COLO668 (cell line): ENCODE measurements around the gene PSKH1.
"Not testable (repeated sequence)": the region's sequence is repeated elsewhere in the genome, so short reads cannot be mapped to it uniquely, and the experiment has no call there.

ENCODE experiments used
- DNase-seq: peaks from one replicate; lab custom pipeline; 2025; ENCODE audit not compliant: unreplicated experiment; lab: John Stamatoyannopoulos, UW

PSKH1 gene

DNA sequence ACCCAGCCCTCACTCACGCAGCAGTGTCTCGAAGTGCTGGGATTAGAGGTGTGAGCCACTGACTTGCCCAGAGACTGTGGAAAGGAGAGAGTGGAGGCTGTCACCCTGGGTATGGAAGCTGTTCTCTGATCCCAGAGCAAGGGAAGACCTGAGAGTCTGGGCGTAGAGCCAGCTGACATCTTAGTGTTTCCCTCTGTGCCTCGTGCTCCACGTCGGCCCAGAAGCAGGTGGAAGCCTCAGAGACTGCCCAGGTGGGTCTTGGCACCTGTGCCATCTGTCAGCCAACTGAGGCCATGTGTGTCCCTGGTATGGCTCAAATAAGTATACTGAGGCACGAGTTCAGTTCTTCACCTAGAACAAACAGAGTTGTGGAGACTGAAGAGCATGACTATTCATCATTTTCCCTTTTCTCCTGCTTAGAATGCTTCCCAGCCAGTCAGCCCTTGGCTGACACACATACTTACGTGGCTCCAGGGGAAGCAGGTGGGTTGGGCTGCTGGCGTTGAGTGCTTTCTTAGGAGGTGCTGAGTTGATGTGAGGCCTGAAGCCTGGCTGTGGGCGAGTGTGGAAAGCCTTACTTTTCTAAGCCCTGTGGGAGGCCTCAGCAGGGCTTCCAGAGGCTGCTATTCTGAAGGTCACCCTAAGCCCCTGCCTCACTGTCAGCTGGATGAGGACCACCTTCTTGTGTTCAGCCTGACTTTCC is 30.5 kb downstream of the PSKH1 start:
- DNase-seq, result peak; percentile 14

DNA sequence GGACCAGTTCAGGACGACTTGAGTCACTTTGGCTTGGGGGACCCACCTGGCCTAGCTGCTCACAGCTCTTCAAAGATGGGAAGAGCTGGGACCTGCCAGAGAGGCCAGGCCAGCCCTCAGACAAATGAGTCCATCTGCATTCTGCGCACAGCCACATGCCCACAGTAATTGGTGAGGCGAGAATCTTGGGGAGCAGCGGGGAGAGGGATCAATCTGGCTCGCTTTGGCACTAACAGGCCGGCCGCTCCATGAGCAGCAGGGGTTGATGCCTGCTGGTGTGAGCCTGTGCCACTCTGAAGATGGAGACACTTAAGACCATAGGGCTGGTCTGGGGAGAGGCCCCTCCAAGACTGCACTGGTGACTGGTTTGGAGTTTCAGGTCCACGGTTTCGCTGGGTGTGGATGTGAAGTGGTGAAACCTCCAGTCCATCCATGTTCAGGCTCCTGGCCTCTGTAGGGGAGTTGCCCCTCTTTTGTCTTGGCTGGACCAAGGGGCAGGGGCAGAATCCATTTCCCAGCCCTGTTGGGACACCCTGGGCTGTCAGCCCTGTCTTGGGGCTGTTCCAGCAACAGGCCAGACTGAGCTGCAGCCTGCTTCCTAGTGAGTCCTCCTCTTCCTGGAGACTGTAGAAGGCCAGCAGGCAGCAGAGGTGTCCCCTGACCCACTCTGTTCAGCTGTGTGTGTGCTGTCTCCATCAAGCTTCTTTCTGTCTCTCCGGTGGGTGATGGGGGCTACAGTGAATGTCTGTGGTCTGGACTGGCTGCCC is 31.3 kb downstream of the PSKH1 start:
- DNase-seq, result no peak

GRCh38 chr16:67926181-67926750 is 33.2 kb downstream of the PSKH1 start:
- DNase-seq, result peak; percentile 84

DNA sequence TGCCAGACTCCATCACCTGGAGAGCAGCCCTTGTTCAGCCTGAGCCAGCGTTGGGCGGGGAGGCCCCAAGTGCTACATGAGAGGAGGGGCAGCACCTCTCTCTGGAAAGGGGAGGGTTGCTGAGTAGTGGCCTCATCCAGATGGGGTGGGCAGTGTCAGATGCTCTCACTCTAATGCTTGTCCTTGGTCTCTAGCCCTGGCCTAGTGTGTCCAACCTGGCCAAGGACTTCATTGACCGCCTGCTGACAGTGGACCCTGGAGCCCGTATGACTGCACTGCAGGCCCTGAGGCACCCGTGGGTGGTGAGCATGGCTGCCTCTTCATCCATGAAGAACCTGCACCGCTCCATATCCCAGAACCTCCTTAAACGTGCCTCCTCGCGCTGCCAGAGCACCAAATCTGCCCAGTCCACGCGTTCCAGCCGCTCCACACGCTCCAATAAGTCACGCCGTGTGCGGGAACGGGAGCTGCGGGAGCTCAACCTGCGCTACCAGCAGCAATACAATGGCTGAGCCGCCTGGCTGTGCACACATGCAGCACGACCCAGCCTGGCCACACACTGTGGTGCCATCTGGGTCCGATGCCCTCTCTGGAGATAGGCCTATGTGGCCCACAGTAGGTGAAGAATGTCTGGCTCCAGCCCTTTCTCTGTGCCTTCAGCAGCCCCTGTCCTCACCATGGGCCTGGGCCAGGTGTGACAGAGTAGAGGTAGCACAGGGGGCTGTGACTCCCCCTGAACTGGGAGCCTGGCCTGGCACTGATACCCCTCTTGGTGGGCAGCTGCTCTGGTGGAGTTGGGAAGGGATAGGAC is 34.3 kb downstream of the PSKH1 start:
- no peak for DNase-seq

GRCh38 chr16:67928147-67928546 is 35.1 kb downstream of the PSKH1 start:
- no peak for DNase-seq

DNA sequence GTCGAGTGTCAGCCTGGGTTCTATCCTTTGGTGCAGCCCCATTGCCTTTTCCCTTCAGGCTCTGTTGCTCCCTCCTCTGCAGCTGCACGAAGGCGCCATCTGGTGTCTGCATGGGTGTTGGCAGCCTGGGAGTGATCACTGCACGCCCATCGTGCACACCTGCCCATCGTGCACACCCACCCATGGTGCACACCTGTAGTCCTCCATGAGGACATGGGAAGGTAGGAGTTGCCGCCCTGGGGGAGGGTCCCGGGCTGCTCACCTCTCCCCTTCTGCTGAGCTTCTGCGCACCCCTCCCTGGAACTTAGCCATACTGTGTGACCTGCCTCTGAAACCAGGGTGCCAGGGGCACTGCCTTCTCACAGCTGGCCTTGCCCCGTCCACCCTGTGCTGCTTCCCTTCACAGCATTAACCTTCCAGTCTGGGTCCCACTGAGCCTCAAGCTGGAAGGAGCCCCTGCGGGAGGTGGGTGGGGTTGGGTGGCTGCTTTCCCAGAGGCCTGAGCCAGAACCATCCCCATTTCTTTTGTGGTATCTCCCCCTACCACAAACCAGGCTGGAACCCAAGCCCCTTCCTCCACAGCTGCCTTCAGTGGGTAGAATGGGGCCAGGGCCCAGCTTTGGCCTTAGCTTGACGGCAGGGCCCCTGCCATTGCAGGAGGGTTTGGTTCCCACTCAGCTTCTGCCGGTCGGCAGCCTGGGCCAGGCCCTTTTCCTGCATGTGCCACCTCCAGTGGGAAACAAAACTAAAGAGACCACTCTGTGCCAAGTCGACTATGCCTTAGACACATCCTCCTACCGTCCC is 35.7 kb downstream of the PSKH1 start:
- peak; percentile 83 for DNase-seq

- DNase-seq, result no peak
Observed at GRCh38 chr16:67930191-67930590, 37.1 kb downstream of the PSKH1 start.

DNA sequence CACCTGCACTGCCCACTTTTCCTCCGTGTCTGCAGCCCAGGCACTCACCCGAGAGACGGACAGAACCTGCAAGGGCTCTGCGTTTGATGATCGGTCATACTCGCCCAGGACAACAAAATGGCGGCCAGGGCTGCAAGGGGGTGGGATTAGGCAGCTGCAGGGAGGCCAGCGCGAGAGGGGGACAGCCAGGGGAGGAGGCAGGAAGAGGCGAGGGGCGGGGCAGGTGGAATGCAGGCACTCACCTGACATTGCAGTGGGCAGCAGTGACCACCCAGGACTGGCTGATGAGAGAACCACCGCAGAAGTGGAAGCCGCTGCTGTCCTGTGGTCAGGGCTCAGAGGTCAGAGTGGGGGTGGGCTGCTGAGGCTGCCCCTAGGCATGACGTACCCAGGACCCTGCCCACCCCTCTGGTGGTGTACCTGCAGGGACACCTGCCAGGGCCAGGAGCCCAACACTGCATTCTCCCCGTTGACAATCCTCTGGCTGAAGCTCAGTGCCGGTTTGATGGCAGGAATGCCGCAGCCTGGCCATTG is 37.7 kb downstream of the PSKH1 start:
- no peak for DNase-seq

- no peak for DNase-seq
Observed at GRCh38 chr16:67931712-67932461, 38.8 kb downstream of the PSKH1 start, which contains the start of gene CTRL. TSS of gene CTRL (minus strand) at chr16:67931862. CDS start at chr16:67931852, 10 bp downstream.

GRCh38 chr16:67932462-67932840 is 39.4 kb downstream of the PSKH1 start:
- DNase-seq, result no peak

- DNase-seq, result no peak
Observed at GRCh38 chr16:67933805-67934204, 40.8 kb downstream of the PSKH1 start.

DNA sequence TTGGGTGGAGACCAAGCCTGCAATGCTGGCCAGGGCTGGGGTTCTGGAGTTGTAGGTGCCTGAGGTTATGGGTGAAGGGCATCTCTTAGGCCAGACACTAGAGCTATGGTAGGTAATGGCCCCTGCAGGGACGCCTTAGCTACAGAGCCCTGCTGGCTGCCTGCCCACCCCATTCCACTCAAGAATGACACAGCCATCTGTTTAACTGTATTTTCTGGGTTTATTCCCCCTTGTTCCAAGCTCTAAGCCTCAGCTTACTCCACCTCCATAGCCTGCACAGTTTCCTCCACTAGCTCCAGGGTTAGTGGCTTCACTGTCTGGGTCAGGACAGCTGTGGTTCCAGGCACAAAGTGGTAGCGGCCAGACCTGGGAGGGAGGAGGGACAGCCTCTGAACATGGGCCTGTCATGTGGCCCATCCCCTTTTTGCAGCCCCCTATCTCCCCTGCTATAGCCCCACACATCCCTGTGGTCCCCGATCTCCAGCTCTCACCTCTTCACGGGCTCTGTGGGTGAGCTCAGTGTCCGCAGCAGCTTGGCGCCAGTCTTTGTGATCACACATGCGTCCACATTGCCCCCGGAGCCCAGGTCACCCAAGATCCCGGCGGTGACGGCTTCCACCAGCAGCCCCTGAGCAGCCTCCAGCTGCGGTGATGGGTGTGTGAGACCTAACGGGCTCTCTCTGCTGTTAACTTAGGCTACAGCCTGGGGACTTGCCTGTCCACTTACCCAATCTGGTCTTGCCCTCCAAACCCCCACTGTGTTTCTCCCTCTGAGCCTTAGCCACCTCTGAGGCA is 41.4 kb downstream of the PSKH1 start:
- DNase-seq, result no peak

DNA sequence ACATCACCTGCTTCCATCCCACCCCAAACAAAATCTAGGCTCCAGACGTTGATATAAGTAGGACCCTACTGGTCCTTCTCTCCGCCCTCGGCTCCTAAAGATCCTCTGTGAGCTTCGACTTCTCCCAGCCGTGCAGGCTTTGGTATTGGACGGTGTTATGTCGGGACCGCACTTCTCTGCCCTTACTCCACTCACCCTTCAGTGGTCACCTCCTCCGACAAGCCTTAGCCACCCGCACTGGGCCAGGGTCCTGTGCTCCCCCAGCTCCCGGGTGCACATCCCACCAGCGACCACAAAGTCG is 42.0 kb downstream of the PSKH1 start:
- DNase-seq, result no peak

DNA sequence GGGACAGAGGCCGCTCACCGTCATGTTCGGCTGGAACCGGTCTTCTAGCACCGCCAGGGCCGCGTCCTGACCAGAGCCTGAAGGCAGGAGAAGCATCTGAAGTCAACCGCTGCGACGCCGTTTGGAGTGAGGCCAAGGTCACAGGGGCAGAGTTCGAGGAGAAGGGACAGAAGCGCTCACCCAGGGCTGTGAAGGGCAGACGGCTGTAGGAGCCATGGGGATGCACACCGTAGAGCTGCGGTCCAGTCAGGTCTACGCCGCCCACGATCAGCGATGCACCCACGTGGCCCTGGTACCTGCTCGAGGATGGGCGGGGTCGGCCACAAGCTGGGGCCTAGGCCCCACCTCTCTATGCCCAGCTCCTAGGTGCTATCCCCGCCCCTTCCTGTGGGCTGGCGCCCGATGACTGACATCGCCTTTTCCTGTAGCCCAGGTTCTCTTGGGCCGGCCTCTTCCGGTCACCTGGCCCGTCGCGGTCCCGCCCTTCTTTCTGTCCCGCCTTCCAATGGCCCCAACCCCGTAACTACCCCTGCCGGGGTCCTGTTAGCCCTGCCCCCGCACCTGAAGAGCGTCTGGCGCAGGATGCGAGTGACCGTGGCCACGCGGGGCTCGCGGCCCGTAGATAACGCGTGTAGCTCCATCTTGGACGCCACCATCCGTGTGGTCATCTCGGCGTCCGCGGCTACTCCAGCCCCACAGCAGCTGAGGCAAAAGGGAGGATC is 42.5 kb downstream of the PSKH1 start:
- peak; percentile 98 for DNase-seq

DNA sequence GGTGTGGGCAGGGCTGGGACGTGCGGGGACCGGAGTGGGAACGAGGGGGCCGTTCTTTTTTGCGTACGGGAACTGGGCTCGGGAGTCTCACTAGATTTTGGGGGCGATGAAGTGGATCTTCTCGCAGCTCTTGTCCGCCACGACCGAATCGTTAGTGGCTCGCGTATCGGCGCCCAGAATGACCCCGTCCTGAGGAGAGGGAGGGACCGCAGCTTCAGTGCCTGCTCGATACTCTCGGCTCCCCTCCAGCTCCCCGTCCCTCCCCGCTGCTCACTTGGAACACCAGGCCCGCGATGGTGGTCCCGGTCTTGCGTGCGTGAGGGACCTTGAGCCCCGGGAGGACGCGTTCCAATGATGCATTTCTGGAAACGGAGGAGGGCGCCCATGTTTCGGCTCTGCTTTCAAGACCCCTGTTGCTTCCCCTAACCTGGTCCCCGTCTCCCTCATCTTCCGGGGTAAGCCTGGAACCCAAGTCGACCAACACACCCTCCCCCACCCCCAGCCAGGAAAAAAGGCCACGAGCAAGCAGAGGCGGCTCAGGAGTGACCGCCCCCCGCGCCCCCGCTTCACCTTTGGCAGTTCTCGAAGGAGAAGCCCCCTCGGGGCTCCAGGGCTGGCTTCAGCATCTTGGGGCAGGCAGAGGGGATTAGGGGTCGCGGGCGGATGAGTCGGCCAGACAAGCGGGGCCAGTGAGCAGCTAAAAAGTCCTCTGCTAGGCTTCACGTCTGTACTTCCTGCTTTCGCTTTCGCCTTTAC is 43.2 kb downstream of the PSKH1 start, which contains the start of gene PSMB10:
PSMB10 (minus strand) TSS at position 727 of the 756 bp plus-strand sequence; CDS start at position 626, 101 bp downstream.
- DNase-seq, result peak; percentile 53

GRCh38 chr16:67936880-67937605 is 44.0 kb downstream of the PSKH1 start:
- DNase-seq, result no peak

- not testable (repeated sequence) for DNase-seq
Observed at GRCh38 chr16:67937713-67938112, 44.7 kb downstream of the PSKH1 start.
